H1 (cell line): ENCODE data around the gene UNC5B. TPM values are rescaled to one million over a fixed set of nuclear protein-coding genes. Genes with fewer than 3 reads are reported as not detected.
A peak's percentile ranks its signal among the peaks of the same experiment; 100 is the strongest.

ENCODE experiments used
- CTCF ChIA-PET: fragments of 300-600 bp; sonication (Branson Sonifier 250); formaldehyde crosslinking; loops from one replicate; lab custom pipeline; 2021; ENCODE audit not compliant: partially characterized antibody; lab: Charles Lee
- POLR2A ChIA-PET: fragments of 300-600 bp; sonication (Branson Sonifier 250); formaldehyde crosslinking; loops from one replicate; lab custom pipeline; 2021; ENCODE audit warnings: inconsistent platforms; ENCODE audit not compliant: partially characterized antibody; lab: Charles Lee
- DNase-seq, 2 experiments: peaks; one replicate each; pipeline versions ENCODE4 v3.0.0 to v3.0.0-alpha.2; 2010 to 2022; ENCODE audit warnings: low spot score in 2 of 2, low read depth in 1 of 2, mixed read lengths in 1 of 2
- FAIRE-seq: peaks from 2 replicates; lab custom pipeline; 2011; peaks lifted over from hg19 to GRCh38; lab: Jason Lieb, UNC
- H2AFZ ChIP-seq: 2 replicates; pipeline ENCODE4 v1.8.1; 2012; ENCODE audit warnings: low read length, inconsistent platforms
- H2AK5ac ChIP-seq: 2 replicates; pipeline ENCODE4 v1.6.1; 2013; ENCODE audit warnings: low read depth, low read length
- H2BK120ac ChIP-seq: replicated peaks from 2 replicates; pipeline ENCODE3; 2013; ENCODE audit warnings: low read depth, low read length, inconsistent platforms
- H2BK12ac ChIP-seq: 2 replicates; pipeline ENCODE4 v1.6.1; 2013; ENCODE audit warnings: low read depth, low read length
- H2BK15ac ChIP-seq: 2 replicates; pipeline ENCODE4 v1.6.1; 2013; ENCODE audit warnings: low read length
- H2BK20ac ChIP-seq: 2 replicates; pipeline ENCODE4 v1.6.1; 2013; ENCODE audit warnings: low read length
- H2BK5ac ChIP-seq: 2 replicates; pipeline ENCODE4 v1.6.1; 2013; ENCODE audit warnings: low read depth, low read length
- H3K14ac ChIP-seq: 2 replicates; pipeline ENCODE4 v1.6.1; 2013; ENCODE audit warnings: inconsistent platforms; ENCODE audit not compliant: insufficient read length
- H3K18ac ChIP-seq: 2 replicates; pipeline ENCODE4 v1.6.1; 2013; ENCODE audit warnings: low read length; ENCODE audit errors: extremely low read depth
- H3K23ac ChIP-seq: 2 replicates; pipeline ENCODE4 v1.6.1; 2013; ENCODE audit warnings: inconsistent platforms; ENCODE audit not compliant: insufficient read length
- H3K23me2 ChIP-seq: 2 replicates; pipeline ENCODE4 v1.6.1; 2013; ENCODE audit warnings: low read depth, low read length
- H3K27ac ChIP-seq: 2 replicates; pipeline ENCODE4 v1.6.1; 2011; ENCODE audit warnings: low read depth, low read length, inconsistent platforms
- H3K27me3 ChIP-seq, 4 experiments: replicated peaks in 1 of 4; 1 replicate in 1 of 4; 2 replicates in 3 of 4; pipeline versions ENCODE4 v1.6.1 to v1.8.1; 2011 to 2013; ENCODE audit warnings: low read length in 3 of 4, mild to moderate bottlenecking in 3 of 4, inconsistent platforms in 2 of 4, mixed read lengths in 2 of 4, moderate library complexity in 1 of 4; ENCODE audit not compliant: control insufficient read depth in 3 of 4, insufficient read depth in 3 of 4; ENCODE audit errors: extremely low read depth in 1 of 4
- H3K36me3 ChIP-seq, 4 experiments: 2 replicates each; pipeline versions ENCODE4 v1.6.1 to v1.8.1; 2011 to 2013; ENCODE audit warnings: mild to moderate bottlenecking in 4 of 4, low read length in 3 of 4, moderate library complexity in 2 of 4, control low read depth in 1 of 4, inconsistent platforms in 1 of 4; ENCODE audit not compliant: insufficient read depth in 4 of 4, control insufficient read depth in 2 of 4
- H3K4ac ChIP-seq: replicated peaks from 2 replicates; pipeline ENCODE3; 2013; ENCODE audit warnings: low read length, low read depth, mixed read lengths, inconsistent platforms; ENCODE audit not compliant: insufficient read length
- H3K4me1 ChIP-seq, 4 experiments: replicated peaks in 1 of 4; 1 replicate in 1 of 4; 2 replicates in 3 of 4; pipeline versions ENCODE4 v1.6.1 to v1.8.1; 2011 to 2013; ENCODE audit warnings: low read length in 3 of 4, inconsistent platforms in 2 of 4, mixed read lengths in 1 of 4; ENCODE audit not compliant: insufficient read depth in 4 of 4, control insufficient read depth in 3 of 4
- H3K4me2 ChIP-seq, 2 experiments: 2 replicates each; pipeline versions ENCODE4 v1.6.1 to v1.8.1; 2011 to 2013; ENCODE audit warnings: low read depth in 2 of 2, low read length in 2 of 2, control low read depth in 1 of 2, inconsistent platforms in 1 of 2, mild to moderate bottlenecking in 1 of 2; ENCODE audit not compliant: insufficient read depth in 1 of 2
- H3K4me3 ChIP-seq, 4 experiments: fragments of 200-600, 300-600 bp in 1 of 4; sonication (generic), shearing (Covaris generic), sonication (Bioruptor Twin) in 1 of 4; 2 replicates each; pipeline versions ENCODE4 v1.5.1 to v1.8.1; 2011 to 2016; ENCODE audit warnings: low read length in 4 of 4, low read depth in 3 of 4, control low read depth in 2 of 4, inconsistent platforms in 2 of 4, mild to moderate bottlenecking in 2 of 4, mixed read lengths in 1 of 4, moderate library complexity in 1 of 4; ENCODE audit not compliant: insufficient read depth in 2 of 4; ENCODE audit errors: extremely low read depth in 1 of 4
- H3K56ac ChIP-seq: replicated peaks from 2 replicates; pipeline ENCODE3; 2013; ENCODE audit warnings: low read depth, mild to moderate bottlenecking, mixed read lengths, low read length, inconsistent platforms; ENCODE audit not compliant: insufficient read length
- H3K79me1 ChIP-seq: 2 replicates; pipeline ENCODE4 v1.6.1; 2013; ENCODE audit warnings: low read depth, low read length, control low read depth
- H3K79me2 ChIP-seq, 2 experiments: 2 replicates each; pipeline versions ENCODE4 v1.6.1 to v1.8.1; 2012 to 2013; ENCODE audit warnings: low read length in 2 of 2, mild to moderate bottlenecking in 2 of 2, inconsistent platforms in 1 of 2; ENCODE audit not compliant: insufficient read depth in 2 of 2, control insufficient read depth in 1 of 2
- H3K9ac ChIP-seq, 4 experiments: replicated peaks in 1 of 4; 1 replicate in 1 of 4; 2 replicates in 3 of 4; pipeline versions ENCODE4 v1.6.1 to v1.8.1; 2011 to 2013; ENCODE audit warnings: low read depth in 3 of 4, low read length in 3 of 4, control low read depth in 2 of 4, mild to moderate bottlenecking in 2 of 4, moderate library complexity in 2 of 4, inconsistent platforms in 1 of 4; ENCODE audit errors: extremely low read depth in 1 of 4
- H3K9me3 ChIP-seq, 2 experiments: 2 replicates each; pipeline versions ENCODE4 v1.6.1 to v1.8.1; 2012 to 2013; ENCODE audit warnings: mild to moderate bottlenecking in 2 of 2, moderate library complexity in 2 of 2, control low read depth in 1 of 2, inconsistent platforms in 1 of 2, low read depth in 1 of 2, low read length in 1 of 2, mixed read lengths in 1 of 2; ENCODE audit not compliant: insufficient read depth in 2 of 2
- H4K20me1 ChIP-seq, 2 experiments: replicated peaks in 1 of 2; 2 replicates each; pipeline versions ENCODE3 to v1.8.1; 2011 to 2013; ENCODE audit warnings: inconsistent platforms in 2 of 2, low read length in 2 of 2, mild to moderate bottlenecking in 1 of 2; ENCODE audit not compliant: insufficient read depth in 2 of 2, control insufficient read depth in 1 of 2
- H4K5ac ChIP-seq: 2 replicates; pipeline ENCODE4 v1.6.1; 2013; ENCODE audit warnings: low read length, low read depth, mixed read lengths, inconsistent platforms; ENCODE audit not compliant: insufficient read length
- H4K8ac ChIP-seq: 2 replicates; pipeline ENCODE4 v1.8.0; 2013; ENCODE audit warnings: mild to moderate bottlenecking, moderate library complexity, low read length, inconsistent platforms; ENCODE audit not compliant: insufficient read depth; ENCODE audit errors: extremely low read depth
- H4K91ac ChIP-seq: replicated peaks from 2 replicates; pipeline ENCODE3; 2013; ENCODE audit warnings: low read length, mixed read lengths, inconsistent platforms; ENCODE audit not compliant: insufficient read length
- CHD1 ChIP-seq: IDR thresholded peaks from 2 replicates; pipeline ENCODE4 v1.6.1; 2012; ENCODE audit warnings: low read depth, low read length, improper control_type of control experiment
- KDM5A ChIP-seq: fragments of 200-600 bp; IDR thresholded peaks from 2 replicates; pipeline ENCODE4 v1.7.1; 2012; ENCODE audit warnings: mild to moderate bottlenecking, low read length, inconsistent platforms, mixed read lengths
- NANOG ChIP-seq: IDR thresholded peaks from 2 replicates; pipeline ENCODE4 v1.6.1; 2011; ENCODE audit warnings: low read length, low read depth, mild to moderate bottlenecking, inconsistent platforms; ENCODE audit not compliant: insufficient read depth, poor library complexity, severe bottlenecking
- NRF1 ChIP-seq: IDR thresholded peaks from 2 replicates; pipeline ENCODE4 v1.6.1; 2011; ENCODE audit warnings: mild to moderate bottlenecking, low read depth, low read length, improper control_type of control experiment
- RAD21 ChIP-seq, 2 experiments: IDR thresholded peaks in 1 of 2; conservative IDR thresholded peaks in 1 of 2; 2 replicates each; pipeline ENCODE4 v1.6.1; 2011; ENCODE audit warnings: low read depth in 2 of 2, low read length in 2 of 2, improper control_type of control experiment in 1 of 2, inconsistent platforms in 1 of 2, mild to moderate bottlenecking in 1 of 2, moderate library complexity in 1 of 2
- SRF ChIP-seq: IDR thresholded peaks from 2 replicates; pipeline ENCODE4 v1.6.1; 2011; ENCODE audit warnings: mild to moderate bottlenecking, low read depth, low read length, moderate library complexity
- ZNF274 ChIP-seq: IDR thresholded peaks from 2 replicates; pipeline ENCODE4 v1.7.0; 2012; ENCODE audit warnings: low read length, borderline replicate concordance; ENCODE audit errors: extremely low read depth
- WGBS, 2 experiments: shearing (Covaris generic) in 1 of 2; methylation state at CpG; one replicate each; pipeline versions ENCODE4 v1.1.6 to v1.1.7; 2013 to 2015; ENCODE audit warnings: low lambda C conversion rate in 2 of 2, mixed read lengths in 2 of 2, inconsistent platforms in 1 of 2, low coverage in 1 of 2, missing lambda C conversion rate in 1 of 2; ENCODE audit not compliant: insufficient replicate concordance in 2 of 2, insufficient coverage in 1 of 2, insufficient read length in 1 of 2; ENCODE audit errors: extremely low coverage in 1 of 2, missing lambda C conversion rate in 1 of 2; 5-methylcytosine and 5-hydroxymethylcytosine counted together
- polyA plus RNA-seq, 7 experiments: library from polyadenylated mRNA; depleted of rRNA in 3 of 7; stranded (reverse) in 5 of 7; unstranded in 2 of 7; fragments of >200 nt in 5 of 7; fragments of 200-250 nt in 2 of 7; gene quantifications; 1 replicate in 5 of 7; 2 replicates in 1 of 7; 4 replicates in 1 of 7; pipeline versions ENCODE4 v1.2.1 to v1.2.3, GENCODE V29; 2011 to 2013; ENCODE audit warnings: missing spikeins in 2 of 7, mixed read lengths in 2 of 7
- total RNA-seq: library from RNA; stranded (reverse); fragmentation: NEBNext Ultra II Directional; extraction: Animal tissue kit (Norgen Biotek cat#: 25700); gene quantifications from 2 replicates; pipeline ENCODE4 v1.2.1, GENCODE V29; 2021
- TF ChIP-seq, protein P1 (sequence below): IDR thresholded peaks from 2 replicates; pipeline ENCODE4 v1.6.1; 2011; ENCODE audit warnings: low read length, improper control_type of control experiment

The UNC5B gene
- total and polyA plus RNA-seq, 2 of the 8 experiments (the other 6 are each of a cell fraction or from before 2014, with no cell fraction given): 27.9 to 31.8 TPM

GRCh38 chr10:71214641-71215559 lies 2.5 kb downstream of the UNC5B start:
- H4K91ac ChIP-seq: peak overlapping the region; percentile 13
- no peak overlapping the region for H4K8ac ChIP-seq
- H3K27ac ChIP-seq: no peak overlapping the region
- peak overlapping the region; percentile 86; the same call in 1 of the 2 replicates for H3K18ac ChIP-seq
- ChIA-PET CTCF (interaction anchor here (0.6 to 12.3 kb wide), 11 partner anchors 9 to 312 kb away, joined by 3 to 138 read pairs (median 5); no protein-coding TSS in a partner anchor), POLR2A (interaction anchor here (0.8 to 6.8 kb wide), 9 partner anchors 7 to 327 kb away, joined by 3 to 45 read pairs (median 4); partner anchors contain the start of gene PCBD1)
- H3K9me3 ChIP-seq: no peaks in the 10 kb centered on the region
- no peak for FAIRE-seq
- H2BK5ac ChIP-seq: peak overlapping the region; percentile 55; the same call in 1 of the 2 replicates
- no peak overlapping the region for H3K56ac ChIP-seq
- DNase-seq: no peak
- H3K23ac ChIP-seq: no peak overlapping the region
- no peak overlapping the region for H4K5ac ChIP-seq
- peaks cover 1 to 24% (median 18%) of the 10 kb centered on the region in 4 experiments for H3K27me3 ChIP-seq
- peak overlapping the region; percentile 94 for H2AK5ac ChIP-seq
- WGBS, 2 experiments: 73% methylated on average over 7 of the region's 7 CpGs; no CpG with 5 or more reads in 1 of the 2 experiments
- H2BK20ac ChIP-seq: peak overlapping the region; percentile 98
- peak overlapping the region; percentile 19 to 91 (median 70); a peak in 5 of 8 replicates for H3K4me3 ChIP-seq
- H2BK15ac ChIP-seq: peak overlapping the region; percentile 41; the same call in 1 of the 2 replicates
- peaks cover 1 to 3% of the 10 kb centered on the region in 2 experiments for H4K20me1 ChIP-seq
- H3K79me2 ChIP-seq: peaks cover 0 to 50% of the 10 kb centered on the region in 2 experiments; a peak in 3 of 4 replicates
- peaks cover 24% of the 10 kb centered on the region; the same call in 1 of the 2 replicates for H3K23me2 ChIP-seq
- H3K79me1 ChIP-seq: peaks cover 4% of the 10 kb centered on the region
- peaks cover 22 to 58% (median 32%) of the 10 kb centered on the region in 4 experiments for H3K4me1 ChIP-seq
- H3K14ac ChIP-seq: no peak overlapping the region
- H3K9ac ChIP-seq: 0 out of 7 replicates have a peak overlapping the region, but pooled peaks of 1 of the 4 experiments have one; percentile 11
- H3K4ac ChIP-seq: no peak overlapping the region
- peak overlapping the region; percentile 84 for H2BK12ac ChIP-seq
- no peak overlapping the region for H2AFZ ChIP-seq
- no peaks in the 10 kb centered on the region for H3K36me3 ChIP-seq
- peak overlapping the region; percentile 90 to 99 for H3K4me2 ChIP-seq
- H2BK120ac ChIP-seq: no peak overlapping the region
- TF ChIP-seq ZNF274 (no peak), NRF1 (no peak), KDM5A (no peak), RAD21 (IDR thresholded peaks at IDR 0.05 in 1 of 2, conservative IDR thresholded peaks at IDR 0.05 in 1 of 2; ENCODE audit: low read depth in 2 of 2, low read length in 2 of 2) (no peak), CHD1 (no peak), SRF (no peak), NANOG (no peak)
- TF ChIP-seq, protein P1, sequence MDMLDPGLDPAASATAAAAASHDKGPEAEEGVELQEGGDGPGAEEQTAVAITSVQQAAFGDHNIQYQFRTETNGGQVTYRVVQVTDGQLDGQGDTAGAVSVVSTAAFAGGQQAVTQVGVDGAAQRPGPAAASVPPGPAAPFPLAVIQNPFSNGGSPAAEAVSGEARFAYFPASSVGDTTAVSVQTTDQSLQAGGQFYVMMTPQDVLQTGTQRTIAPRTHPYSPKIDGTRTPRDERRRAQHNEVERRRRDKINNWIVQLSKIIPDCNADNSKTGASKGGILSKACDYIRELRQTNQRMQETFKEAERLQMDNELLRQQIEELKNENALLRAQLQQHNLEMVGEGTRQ: no peak
